BJ (cell line): ENCODE data around the gene CHN1. TPM values are rescaled to one million over a fixed set of nuclear protein-coding genes. Genes with fewer than 3 reads are reported as not detected.
A peak's percentile ranks its signal among the peaks of the same experiment; 100 is the strongest.

Experiments
- CTCF ChIA-PET: fragments of 350-600 bp; formaldehyde crosslinking; extraction: SDS; loops from one replicate; lab custom pipeline; 2021; ENCODE audit warnings: antibody characterized with exemption, inconsistent platforms; lab: Yijun Ruan, JAX
- POLR2A ChIA-PET: fragments of 300-600 bp; sonication (Branson Sonifier 250); formaldehyde crosslinking; extraction: SDS; loops from one replicate; lab custom pipeline; 2021; ENCODE audit warnings: antibody characterized with exemption; lab: Charles Lee
- DNase-seq: peaks from one replicate; pipeline ENCODE4 v3.0.0-alpha.2; 2011; ENCODE audit warnings: low read depth
- H3K27me3 ChIP-seq: 2 replicates; pipeline ENCODE4 v1.6.0; 2011; ENCODE audit warnings: low read length; ENCODE audit not compliant: control insufficient read depth, insufficient read depth
- H3K36me3 ChIP-seq: 2 replicates; pipeline ENCODE4 v1.5.1; 2011; ENCODE audit warnings: low read length; ENCODE audit not compliant: control insufficient read depth, insufficient read depth
- H3K4me3 ChIP-seq: 2 replicates; pipeline ENCODE4 v1.5.1; 2011; ENCODE audit warnings: low read depth, mild to moderate bottlenecking, control low read depth, low read length
- CTCF ChIP-seq: IDR thresholded peaks from 2 replicates; pipeline ENCODE4 v1.5.1; 2011; ENCODE audit warnings: low read depth, mild to moderate bottlenecking, control low read depth, inconsistent platforms, low read length, moderate library complexity; ENCODE audit not compliant: insufficient read depth
- polyA plus RNA-seq: library from polyadenylated mRNA; depleted of rRNA; stranded (reverse); fragments of >200 nt; gene quantifications from 2 replicates; pipeline ENCODE4 v1.2.3, GENCODE V29; 2011

The CHN1 gene
- polyA plus RNA-seq, 1 experiment: 93.0 TPM

- POLR2A ChIA-PET: no interaction called here
- no peaks in the 10 kb centered on the region for H3K36me3 ChIP-seq
- H3K27me3 ChIP-seq: peaks cover 5% of the 10 kb centered on the region
- H3K4me3 ChIP-seq: no peak overlapping the region
- CTCF ChIA-PET: no interaction called here
- TF ChIP-seq CTCF: no peak
- DNase-seq: no peak
Observed at GRCh38 chr2:175007510-175007909, 2.3 kb upstream of the CHN1 start.

- ChIA-PET CTCF (interaction anchor here (0.6 to 1.8 kb wide), 5 partner anchors 12 to 761 kb away, joined by 3 to 8 read pairs (median 5); no protein-coding TSS in a partner anchor), POLR2A (interaction anchor here (0.6 kb wide), 1 partner anchor 222 kb away, joined by 3 read pairs; no protein-coding TSS in a partner anchor)
- Histone ChIP-seq H3K36me3 (no peaks in the 10 kb centered on the region), H3K27me3 (peaks cover 5% of the 10 kb centered on the region), H3K4me3 (no peak overlapping the region)
- DNase-seq: no peak
- TF ChIP-seq CTCF: no peak
Observed at GRCh38 chr2:175006281-175006680, 1.1 kb upstream of the CHN1 start.

GRCh38 chr2:175005733-175006264 is 618 bp upstream of the CHN1 start:
- POLR2A ChIA-PET: interaction anchor here (0.6 kb wide), 2 partner anchors 16 to 221 kb away, joined by 3 to 5 read pairs; no protein-coding TSS in a partner anchor
- Histone ChIP-seq H3K36me3 (no peaks in the 10 kb centered on the region), H3K4me3 (peak overlapping the region; percentile 79), H3K27me3 (peaks cover 5% of the 10 kb centered on the region)
- DNase-seq: no peak
- CTCF ChIA-PET: interaction anchor here (0.6 to 1.8 kb wide), 9 partner anchors 12 to 762 kb away, joined by 3 to 8 read pairs (median 4); no protein-coding TSS in a partner anchor
- TF ChIP-seq CTCF: no peak

GRCh38 chr2:175004730-175004979 is 526 bp downstream of the CHN1 start:
- Histone ChIP-seq H3K36me3 (no peaks in the 10 kb centered on the region), H3K4me3 (peak overlapping the region; percentile 79), H3K27me3 (peaks cover 5% of the 10 kb centered on the region)
- no peak for TF ChIP-seq CTCF
- no peak for DNase-seq
- POLR2A ChIA-PET: no interaction called here
- CTCF ChIA-PET: interaction anchor here (0.9 to 1.8 kb wide), 7 partner anchors 13 to 304 kb away, joined by 3 to 8 read pairs (median 4); no protein-coding TSS in a partner anchor

GRCh38 chr2:175003875-175004729 is 1.1 kb downstream of the CHN1 start:
- H3K36me3 ChIP-seq: no peaks in the 10 kb centered on the region
- ChIA-PET POLR2A (no interaction called here), CTCF (interaction anchor here (0.6 to 1.2 kb wide), 3 partner anchors 13 to 250 kb away, joined by 3 to 4 read pairs (median 4); no protein-coding TSS in a partner anchor)
- no peak for TF ChIP-seq CTCF
- peak overlapping the region; percentile 79 for H3K4me3 ChIP-seq
- no peak for DNase-seq
- H3K27me3 ChIP-seq: peaks cover 5% of the 10 kb centered on the region
